Transverse colon (tissue), 3 donors: ENCODE measurements around the gene IL6.

Source experiments
- EP300 ChIP-seq: sonication (generic); formaldehyde crosslinking; IDR thresholded peaks from one replicate; pipeline ENCODE4 v1.6.1; 2017; ENCODE audit warnings: antibody characterized with exemption, low read depth
- TF ChIP-seq, protein P1 (sequence below), 5 experiments: fragments of 200-600 bp in 3 of 5; fragments of 450-650 bp in 2 of 5; sonication (generic) in 3 of 5; IDR thresholded peaks; 1 replicate in 2 of 5; 2 replicates in 3 of 5; pipeline ENCODE4 v1.5.1; 2016 to 2017; ENCODE audit warnings: antibody characterized with exemption in 5 of 5, inconsistent platforms in 3 of 5, mild to moderate bottlenecking in 2 of 5, moderate library complexity in 1 of 5

DNA sequence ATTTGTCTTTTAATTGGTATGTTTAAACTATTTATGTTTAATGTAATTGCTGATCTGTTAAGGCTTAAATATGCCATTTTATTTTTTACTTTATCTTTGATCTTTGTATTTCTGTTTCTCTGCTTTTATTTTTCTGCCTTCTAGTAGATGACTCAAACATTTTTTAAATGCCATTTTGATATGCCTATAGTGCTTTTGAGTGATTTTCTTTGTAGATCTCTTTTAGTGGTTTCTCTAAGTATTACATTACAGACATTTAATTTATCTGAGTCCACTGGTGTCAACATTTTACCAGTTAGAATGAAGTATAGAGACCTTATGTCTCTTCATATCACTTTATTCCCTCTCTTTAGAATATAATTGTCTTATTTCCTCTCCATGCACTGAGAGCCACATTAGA is 32.7 kb downstream of the IL6 start:
- TF ChIP-seq, protein P1, sequence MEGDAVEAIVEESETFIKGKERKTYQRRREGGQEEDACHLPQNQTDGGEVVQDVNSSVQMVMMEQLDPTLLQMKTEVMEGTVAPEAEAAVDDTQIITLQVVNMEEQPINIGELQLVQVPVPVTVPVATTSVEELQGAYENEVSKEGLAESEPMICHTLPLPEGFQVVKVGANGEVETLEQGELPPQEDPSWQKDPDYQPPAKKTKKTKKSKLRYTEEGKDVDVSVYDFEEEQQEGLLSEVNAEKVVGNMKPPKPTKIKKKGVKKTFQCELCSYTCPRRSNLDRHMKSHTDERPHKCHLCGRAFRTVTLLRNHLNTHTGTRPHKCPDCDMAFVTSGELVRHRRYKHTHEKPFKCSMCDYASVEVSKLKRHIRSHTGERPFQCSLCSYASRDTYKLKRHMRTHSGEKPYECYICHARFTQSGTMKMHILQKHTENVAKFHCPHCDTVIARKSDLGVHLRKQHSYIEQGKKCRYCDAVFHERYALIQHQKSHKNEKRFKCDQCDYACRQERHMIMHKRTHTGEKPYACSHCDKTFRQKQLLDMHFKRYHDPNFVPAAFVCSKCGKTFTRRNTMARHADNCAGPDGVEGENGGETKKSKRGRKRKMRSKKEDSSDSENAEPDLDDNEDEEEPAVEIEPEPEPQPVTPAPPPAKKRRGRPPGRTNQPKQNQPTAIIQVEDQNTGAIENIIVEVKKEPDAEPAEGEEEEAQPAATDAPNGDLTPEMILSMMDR (IDR thresholded peaks at IDR 0.05), result no peak
- TF ChIP-seq EP300, result no peak
